HG03095 (cell line): ENCODE measurements around the gene CDH10.

ENCODE experiments used
- ATAC-seq: cut with Tn5 transposase; IDR thresholded peaks from one replicate; pipeline ENCODE4 v1.9.1; 2021; ENCODE audit warnings: moderate library complexity; ENCODE audit not compliant: unreplicated experiment

The CDH10 gene

DNA sequence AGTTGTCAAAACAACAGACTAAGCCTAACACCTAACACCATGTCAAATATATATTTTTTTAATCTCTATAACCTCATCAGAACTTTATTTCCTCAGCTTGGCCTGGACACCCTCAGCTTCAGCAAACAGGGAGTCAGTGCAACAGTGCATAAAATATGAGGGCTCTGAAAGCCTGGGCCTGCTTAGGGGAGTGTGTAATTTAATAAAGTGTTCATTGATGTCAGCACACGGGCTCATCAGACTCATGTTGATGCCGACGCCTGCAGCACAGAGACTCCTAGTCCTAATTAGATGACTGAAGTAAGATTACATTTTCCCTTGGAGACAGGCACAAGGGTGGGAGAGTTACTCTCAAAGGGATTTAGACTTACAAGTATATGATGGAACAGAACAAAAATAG, 37.8 kb downstream of the CDH10 start:
- ATAC-seq, result no peak

DNA sequence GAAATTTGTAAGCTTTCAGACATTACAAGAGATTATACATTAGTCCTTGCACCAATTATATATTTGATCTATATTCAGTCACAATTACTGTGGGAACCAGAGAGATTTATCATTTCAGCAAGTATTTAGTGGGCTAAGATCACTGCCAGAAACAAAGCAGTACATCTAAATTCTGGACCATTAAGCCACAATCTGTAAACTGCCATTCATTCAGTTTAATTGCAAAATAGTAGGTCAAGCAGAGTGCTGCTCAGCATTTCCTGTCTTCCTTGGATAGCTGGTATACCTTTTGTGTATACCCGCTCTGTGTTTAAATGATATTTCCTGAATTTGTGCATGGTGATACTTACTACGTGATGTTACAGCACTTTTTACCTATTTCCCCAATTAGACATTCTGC, 42.6 kb downstream of the CDH10 start:
- ATAC-seq, result no peak

GRCh38 chr5:24598956-24599355, 45.8 kb downstream of the CDH10 start:
- no peak for ATAC-seq

GRCh38 chr5:24595329-24595728, 49.4 kb downstream of the CDH10 start:
- ATAC-seq, result no peak

- ATAC-seq, result no peak
These were observed 53.4 kb downstream of the CDH10 start for GRCh38 chr5:24591426-24591825.

- no peak for ATAC-seq
These were observed 55.2 kb downstream of the CDH10 start for GRCh38 chr5:24589566-24589965.

DNA sequence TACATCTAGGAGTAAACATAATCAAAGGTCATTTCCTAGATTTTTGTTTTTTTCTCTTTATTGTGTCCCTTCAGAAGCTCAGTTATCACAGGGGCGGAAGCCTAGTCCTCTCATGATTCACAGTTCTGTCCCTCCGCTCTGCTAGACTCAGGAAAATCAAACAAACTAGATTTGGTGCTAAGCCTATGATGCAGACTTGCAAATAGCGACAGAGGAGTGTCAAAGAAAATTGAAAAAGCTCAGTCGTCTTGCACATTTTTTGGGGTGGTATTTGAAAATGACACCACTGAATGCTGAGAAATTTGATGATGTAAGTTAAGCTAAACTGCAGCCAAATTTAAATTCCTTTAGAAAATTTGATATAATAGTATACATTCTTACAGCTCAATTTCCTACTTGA, 59.0 kb downstream of the CDH10 start:
- no peak for ATAC-seq

DNA sequence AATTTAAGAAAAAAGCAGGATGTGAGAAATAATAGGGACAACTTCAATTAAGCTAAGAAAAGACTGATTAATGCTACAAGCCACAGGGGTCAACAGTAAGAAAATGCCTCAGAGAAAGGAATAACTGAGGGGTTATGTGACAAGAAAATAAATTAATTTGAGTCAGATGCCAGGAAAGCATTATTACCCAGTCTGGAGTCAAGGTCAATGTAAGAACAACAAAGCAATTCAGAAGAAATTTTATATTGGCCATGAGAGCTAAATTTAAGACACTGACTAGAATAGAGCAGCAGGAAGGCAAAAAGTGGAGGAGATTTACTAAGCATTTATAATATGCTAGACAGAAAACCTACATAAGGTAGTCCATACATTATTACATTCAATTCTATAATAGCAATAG, 73.5 kb downstream of the CDH10 start:
- ATAC-seq, result no peak

DNA sequence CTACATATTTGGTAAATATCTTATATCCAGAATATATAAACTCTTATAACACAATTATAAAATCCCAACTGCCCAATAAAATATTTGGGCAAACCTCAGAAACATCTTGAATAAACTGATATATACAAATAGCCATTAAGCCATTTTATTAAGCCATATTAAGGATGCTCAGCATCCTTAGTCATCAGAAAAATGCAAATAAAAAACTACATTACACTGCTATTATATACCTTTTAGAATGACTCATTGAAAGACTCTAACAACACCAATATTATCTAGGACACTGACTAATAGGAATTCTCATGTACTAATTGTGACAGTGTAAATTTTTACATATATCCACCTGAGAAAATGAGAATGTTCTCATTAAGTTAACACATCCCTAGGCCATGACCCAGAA, 77.8 kb downstream of the CDH10 start:
- no peak for ATAC-seq

- ATAC-seq, result no peak
These were observed 89.5 kb downstream of the CDH10 start for GRCh38 chr5:24555229-24555628.

DNA sequence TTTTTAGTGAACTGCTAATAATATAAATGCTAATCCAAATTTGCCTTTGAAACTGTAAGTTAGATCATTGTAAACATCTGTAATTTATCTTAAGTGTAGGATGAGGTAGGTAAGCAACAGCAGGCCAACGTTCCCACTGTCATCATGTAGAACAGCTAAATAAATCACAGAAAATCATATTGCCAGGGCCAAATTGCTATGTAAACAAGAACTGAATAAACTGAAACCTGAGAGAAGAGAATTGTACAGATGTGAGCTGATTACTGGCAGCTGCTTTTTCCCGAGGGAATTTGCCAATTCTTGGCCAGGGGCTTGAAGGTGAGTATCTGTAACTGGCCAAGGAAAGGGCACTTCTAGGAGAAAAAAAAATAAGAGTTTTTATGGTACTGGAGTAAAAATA, 97.6 kb downstream of the CDH10 start:
- ATAC-seq, result no peak

GRCh38 chr5:24539613-24540012, 105.2 kb downstream of the CDH10 start:
- ATAC-seq, result no peak

- no peak for ATAC-seq
These were observed 106.4 kb downstream of the CDH10 start for GRCh38 chr5:24538346-24538745.

- ATAC-seq, result no peak
These were observed 109.1 kb downstream of the CDH10 start for GRCh38 chr5:24535646-24536045.

GRCh38 chr5:24530906-24531305, 113.9 kb downstream of the CDH10 start:
- no peak for ATAC-seq

DNA sequence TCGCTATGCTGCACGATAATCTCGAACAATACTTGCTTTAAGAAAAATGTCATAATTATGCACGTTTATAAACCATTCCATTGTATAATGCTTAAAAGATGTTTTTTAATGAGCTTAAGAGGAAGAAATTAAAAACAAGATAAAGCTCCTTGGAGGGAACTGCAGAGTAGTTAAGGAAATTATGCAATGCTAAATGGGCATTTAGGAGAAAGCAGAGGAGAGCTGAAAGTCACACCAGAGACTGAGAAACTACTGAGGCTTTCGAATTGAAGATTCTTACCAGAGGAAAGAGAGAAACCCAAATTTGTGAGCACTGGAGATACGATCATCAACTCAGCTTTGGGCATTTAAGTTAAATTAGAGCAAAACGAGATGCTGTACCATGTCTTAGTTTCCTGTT, 119.4 kb downstream of the CDH10 start:
- no peak for ATAC-seq

- ATAC-seq, result no peak
These were observed 132.4 kb downstream of the CDH10 start for GRCh38 chr5:24512423-24512822.

DNA sequence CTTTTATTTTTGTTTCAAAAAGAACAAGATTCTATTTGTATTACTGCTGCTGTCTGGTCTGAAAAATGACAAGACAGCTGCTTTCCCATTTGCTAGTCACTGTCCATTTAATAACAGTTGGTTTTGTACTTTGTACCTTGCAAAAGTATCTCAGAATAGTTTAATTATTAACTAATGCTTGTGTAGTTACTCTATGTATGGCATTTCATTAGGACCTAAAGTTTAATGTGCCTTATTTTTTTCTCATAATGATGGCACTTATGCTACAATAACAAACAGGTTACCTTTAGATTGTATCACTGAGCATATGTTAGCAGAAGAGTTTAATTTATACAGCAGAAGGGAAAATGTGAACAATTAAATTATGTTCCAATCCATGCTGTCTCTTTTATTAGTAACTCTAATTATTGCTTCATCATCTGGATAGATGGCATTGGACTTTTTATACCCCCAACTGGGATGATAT, 134.2 kb downstream of the CDH10 start:
- ATAC-seq, result no peak

DNA sequence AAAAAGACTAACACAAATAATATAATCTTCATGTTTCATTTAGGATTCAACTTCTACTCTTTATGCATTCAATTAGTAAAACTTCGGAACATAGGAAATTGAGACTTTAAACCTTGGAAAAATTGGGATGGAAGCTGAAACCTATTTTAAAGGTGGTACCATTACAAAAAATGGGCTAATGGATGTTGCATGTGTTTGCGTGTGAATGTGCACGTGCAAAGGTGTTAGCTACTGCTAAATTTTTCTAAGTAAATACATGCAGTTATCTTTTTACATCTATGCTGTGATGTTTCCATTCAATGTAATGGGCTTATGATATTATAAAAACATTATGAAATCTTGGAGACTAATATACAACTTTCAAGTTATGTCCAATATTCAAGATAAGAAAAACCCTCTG, 134.8 kb downstream of the CDH10 start:
- ATAC-seq, result no peak

DNA sequence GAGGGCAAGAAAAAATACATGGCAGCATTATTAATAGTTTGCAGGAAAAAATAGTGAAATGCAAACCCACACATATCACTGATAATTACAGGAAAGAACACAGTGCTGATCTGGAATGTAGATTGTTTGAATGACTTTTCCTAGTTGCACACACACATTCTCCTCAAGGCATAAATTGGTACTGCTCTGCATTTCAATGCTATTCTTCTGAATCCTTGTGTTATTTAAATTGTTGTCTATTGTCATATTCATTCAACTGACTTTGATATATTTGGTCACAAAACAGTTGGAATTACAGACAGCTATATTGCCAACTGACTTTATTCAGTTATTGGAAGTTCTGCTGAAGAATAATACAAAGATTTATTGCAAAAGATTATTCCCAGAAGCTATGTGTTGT, 139.5 kb downstream of the CDH10 start:
- ATAC-seq, result no peak

DNA sequence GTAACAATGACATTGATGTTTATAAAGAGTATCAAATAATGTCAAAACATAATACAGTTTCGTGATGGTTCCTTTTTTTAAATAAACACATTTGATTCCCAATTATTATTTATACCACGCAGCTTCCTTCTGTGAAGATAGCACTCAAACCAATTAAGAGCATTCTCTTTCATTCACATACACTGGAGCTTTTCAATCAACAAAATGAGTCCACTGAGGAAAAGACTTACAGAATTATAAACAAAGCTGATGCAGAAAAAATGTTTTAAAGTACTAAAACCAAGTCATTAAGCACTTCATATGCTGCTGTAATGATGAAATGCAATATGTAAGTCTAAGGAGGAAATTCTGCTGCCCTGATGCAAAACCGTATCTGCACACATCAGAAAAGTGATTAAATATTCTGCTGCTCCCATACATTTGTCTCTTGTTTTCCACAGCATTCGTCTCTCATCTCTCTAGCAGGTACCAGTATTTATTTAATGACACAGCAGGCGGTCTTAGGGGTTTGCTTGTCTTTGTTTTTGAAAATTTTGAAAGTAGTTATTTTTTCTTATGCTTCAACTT, 147.1 kb downstream of the CDH10 start:
- ATAC-seq, result no peak

DNA sequence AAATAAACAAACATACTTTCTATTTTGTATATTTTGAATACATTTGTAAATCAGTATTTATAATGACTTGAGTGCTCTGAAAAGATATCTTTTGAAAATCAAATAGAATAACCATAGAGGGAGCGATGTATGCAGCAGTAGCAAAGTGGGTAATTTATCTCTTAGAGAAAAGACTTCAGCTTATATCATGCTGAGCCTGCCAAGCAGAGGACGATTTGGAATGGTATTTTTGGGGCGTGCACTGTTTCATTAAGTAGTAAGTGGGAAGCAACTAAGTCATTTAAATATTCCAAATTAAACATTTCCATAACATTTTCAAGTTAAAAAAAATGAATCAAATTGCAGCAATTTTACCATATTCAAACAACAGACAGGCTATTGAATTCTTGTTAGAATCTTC, 147.6 kb downstream of the CDH10 start:
- no peak for ATAC-seq

- no peak for ATAC-seq
These were observed 148.5 kb downstream of the CDH10 start for GRCh38 chr5:24496268-24496667.

GRCh38 chr5:24492229-24492628, 152.5 kb downstream of the CDH10 start:
- ATAC-seq, result no peak
